NCI-H774 (cell line): ENCODE data around the gene HLA-DQA1.
"Not testable (repeated sequence)": the region's sequence is repeated elsewhere in the genome, so short reads cannot be mapped to it uniquely, and the experiment has no call there.

Experiments
- DNase-seq: peaks from one replicate; lab custom pipeline; 2025; lab: John Stamatoyannopoulos, UW

The HLA-DQA1 gene

GRCh38 chr6:32622545-32623401 lies 14.4 kb upstream of the HLA-DQA1 start:
- no peak for DNase-seq

- DNase-seq, result no peak
Measured at GRCh38 chr6:32623693-32624092, 13.5 kb upstream of the HLA-DQA1 start.

GRCh38 chr6:32624565-32624964 lies 12.6 kb upstream of the HLA-DQA1 start:
- no peak for DNase-seq

GRCh38 chr6:32625137-32625536 lies 12.1 kb upstream of the HLA-DQA1 start:
- DNase-seq, result no peak

GRCh38 chr6:32627249-32627648 lies 10.0 kb upstream of the HLA-DQA1 start:
- DNase-seq, result no peak

- DNase-seq, result no peak
Measured at GRCh38 chr6:32627831-32628230, 9.4 kb upstream of the HLA-DQA1 start.

- not testable (repeated sequence) for DNase-seq
Measured at GRCh38 chr6:32629793-32630192, 7.4 kb upstream of the HLA-DQA1 start.

- no peak for DNase-seq
Measured at GRCh38 chr6:32635526-32636123, 1.6 kb upstream of the HLA-DQA1 start.

GRCh38 chr6:32637883-32638282 lies 677 bp downstream of the HLA-DQA1 start:
- no peak for DNase-seq

GRCh38 chr6:32638532-32639219 lies 1.5 kb downstream of the HLA-DQA1 start:
- no peak for DNase-seq

- no peak for DNase-seq
Measured at GRCh38 chr6:32639440-32640394, 2.5 kb downstream of the HLA-DQA1 start.

- DNase-seq, result no peak
Measured at GRCh38 chr6:32641122-32641521, 3.9 kb downstream of the HLA-DQA1 start.

GRCh38 chr6:32641785-32642719 lies 4.8 kb downstream of the HLA-DQA1 start:
- DNase-seq, result not testable (repeated sequence)

GRCh38 chr6:32642720-32643106 lies 5.5 kb downstream of the HLA-DQA1 start:
- DNase-seq, result no peak

GRCh38 chr6:32643904-32644303 lies 6.7 kb downstream of the HLA-DQA1 start:
- no peak for DNase-seq

GRCh38 chr6:32645047-32645703 lies 8.0 kb downstream of the HLA-DQA1 start:
- no peak for DNase-seq

- DNase-seq, result no peak
Measured at GRCh38 chr6:32655203-32655710, 18.1 kb downstream of the HLA-DQA1 start.

- not testable (repeated sequence) for DNase-seq
Measured at GRCh38 chr6:32657329-32657728, 20.1 kb downstream of the HLA-DQA1 start.

GRCh38 chr6:32657819-32658218 lies 20.6 kb downstream of the HLA-DQA1 start:
- DNase-seq, result not testable (repeated sequence)
